GM13976 (cell line): Measurements from ENCODE around the gene CDK17.
A peak's percentile ranks its signal among the peaks of the same experiment; 100 is the strongest.
"Not testable (repeated sequence)": the region's sequence is repeated elsewhere in the genome, so short reads cannot be mapped to it uniquely, and the experiment has no call there.

Source experiments
- DNase-seq: peaks from one replicate; pipeline ENCODE4 v3.0.0; 2012; ENCODE audit warnings: low spot score
- CTCF ChIP-seq: IDR thresholded peaks from 2 replicates; pipeline ENCODE4 v1.5.1; 2012; ENCODE audit warnings: borderline replicate concordance, mild to moderate bottlenecking; ENCODE audit not compliant: insufficient read depth; ENCODE audit errors: extremely low read depth, missing control alignments, control extremely low read depth
- in situ Hi-C: fragments of 300-500 bp; cut with MboI; formaldehyde crosslinking; loops from one replicate; pipeline ENCODE4 v1.12.0; 2022; ENCODE audit warnings: low sequenced_read_pairs, mixed read lengths, inconsistent platforms; ENCODE audit not compliant: unreplicated experiment

The CDK17 gene

GRCh38 chr12:96383371-96383770 is 16.9 kb downstream of the CDK17 start:
- in situ Hi-C loops = no loop called here
- DNase-seq = no peak
- no peak for TF ChIP-seq CTCF

- DNase-seq, in situ Hi-C loops: not testable (repeated sequence)
These were observed 20.5 kb downstream of the CDK17 start for GRCh38 chr12:96379743-96380142.

DNA sequence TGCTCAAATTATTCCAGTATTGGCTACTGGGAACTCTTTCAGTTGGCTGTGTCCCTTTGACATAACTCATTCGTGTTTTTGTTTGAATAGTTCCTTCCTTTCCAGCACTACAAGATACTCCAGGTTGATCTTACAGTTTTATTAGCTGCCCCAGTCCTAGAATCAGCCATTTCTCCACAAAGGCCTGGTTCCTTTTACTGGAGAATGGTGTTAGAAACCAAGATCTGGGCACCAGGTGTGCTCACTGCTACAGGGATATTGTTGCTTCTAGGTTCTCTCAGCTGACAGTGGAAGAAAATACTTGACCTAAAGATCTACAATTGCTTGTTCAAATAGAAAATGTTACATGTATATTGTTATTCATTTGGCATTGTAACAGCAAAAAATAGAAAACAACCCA is 21.9 kb downstream of the CDK17 start:
- no peak for TF ChIP-seq CTCF
- DNase-seq = no peak
- in situ Hi-C loops = no loop called here

- in situ Hi-C loops = no loop called here
- no peak for DNase-seq
- TF ChIP-seq CTCF = no peak
These were observed 23.4 kb downstream of the CDK17 start for GRCh38 chr12:96376865-96377264.

DNA sequence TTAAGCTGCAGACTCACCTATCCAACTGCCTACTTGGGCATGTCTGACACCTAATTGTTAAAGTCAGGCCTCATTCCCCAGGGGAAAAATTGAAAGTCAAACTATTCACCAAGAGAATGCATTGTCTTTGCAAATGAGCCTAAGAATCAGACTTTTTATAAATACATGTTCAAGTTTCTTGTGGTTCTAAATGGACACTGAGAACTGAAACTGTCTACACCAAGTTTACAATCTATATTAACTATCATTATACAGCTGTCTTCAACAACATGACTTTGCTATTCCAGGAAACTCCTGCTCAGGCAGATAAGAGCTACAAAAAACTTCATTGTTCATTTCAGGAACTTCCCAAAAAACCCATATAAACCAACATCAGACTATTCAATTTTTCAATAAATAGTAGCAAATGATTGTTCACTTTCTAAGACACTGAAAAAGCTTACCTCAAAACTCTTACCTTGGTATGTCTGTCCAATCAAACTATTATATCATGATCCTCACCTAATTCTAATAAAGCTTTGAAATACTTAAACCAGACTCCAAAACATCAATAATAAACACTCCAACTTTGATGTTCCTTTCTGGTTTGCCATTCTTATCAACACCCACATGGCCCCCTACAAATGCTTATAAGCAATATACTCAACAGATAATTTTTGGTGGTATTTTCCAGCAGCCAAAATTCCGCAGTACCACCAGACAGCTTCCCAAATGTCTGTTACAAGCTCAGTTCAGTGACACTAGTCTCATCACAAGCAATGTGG is 24.2 kb downstream of the CDK17 start:
- TF ChIP-seq CTCF = no peak
- in situ Hi-C loops = no loop called here
- peak; percentile 31 for DNase-seq

DNA sequence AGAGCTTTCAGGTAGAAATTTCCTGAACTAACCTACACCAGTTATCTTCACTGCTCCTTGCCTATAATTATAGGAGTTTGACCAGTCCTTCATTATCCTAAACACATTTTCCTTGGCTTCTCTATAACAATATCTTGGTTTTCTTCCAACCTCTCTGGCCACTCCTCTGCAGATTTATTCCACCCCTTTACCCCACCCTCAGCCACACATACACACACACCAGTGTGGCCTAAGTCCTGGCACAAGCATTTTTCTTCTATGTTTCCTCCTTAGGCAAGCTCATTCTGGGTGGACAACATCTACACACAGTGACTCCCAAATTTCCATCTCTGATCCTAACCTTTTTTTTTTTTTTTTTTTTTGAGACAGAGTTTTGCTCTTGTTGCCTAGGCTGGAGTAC is 25.1 kb downstream of the CDK17 start:
- in situ Hi-C loops = no loop called here
- TF ChIP-seq CTCF = no peak
- no peak for DNase-seq

DNA sequence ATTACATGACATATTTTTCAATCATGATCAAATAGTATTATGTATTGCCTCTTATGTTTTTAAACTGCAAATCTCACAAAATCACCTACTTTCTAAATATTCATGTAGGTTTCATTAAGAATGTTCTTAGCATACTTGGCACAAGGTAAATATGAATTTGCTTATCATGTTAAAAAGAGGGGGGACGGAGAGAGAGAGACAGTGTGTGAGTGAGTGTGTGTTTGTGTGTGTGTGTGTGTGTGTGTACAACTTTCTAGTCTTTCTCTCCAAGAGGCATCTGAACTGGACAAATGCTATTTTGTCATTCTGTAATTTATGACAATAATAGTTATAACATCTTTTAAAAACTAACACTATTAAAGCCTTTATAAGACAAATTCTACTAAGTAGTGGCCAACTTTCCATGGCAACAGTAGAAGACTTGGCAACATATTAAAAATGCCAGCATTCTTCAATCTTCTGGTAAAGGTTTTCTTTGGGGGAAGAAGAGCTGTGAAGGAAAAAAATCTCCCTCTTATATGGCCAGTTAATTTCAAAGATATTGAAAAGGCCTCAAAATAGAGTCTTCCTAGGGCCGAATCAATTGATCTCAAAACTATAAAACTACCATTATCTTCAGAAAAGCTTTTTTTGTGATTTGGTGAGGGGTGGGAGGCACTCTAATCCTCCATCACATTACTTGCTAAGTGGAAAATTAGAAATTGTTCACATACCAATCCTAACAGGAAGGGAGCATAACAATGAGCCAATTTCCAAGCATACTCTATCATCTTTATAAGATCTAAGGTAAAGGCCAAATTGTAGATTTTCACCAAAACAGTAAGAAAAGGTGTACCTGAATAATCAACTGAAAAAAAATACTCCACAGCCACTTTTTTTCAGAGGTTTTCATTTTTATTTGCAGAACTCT is 28.2 kb downstream of the CDK17 start:
- no peak for TF ChIP-seq CTCF
- in situ Hi-C loops = no loop called here
- DNase-seq = no peak
